IMR-90 (cell line): ENCODE results near the gene COL5A3.

Experiments
- BHLHE40 ChIP-seq: fragments of 150-350 bp; IDR thresholded peaks from 2 replicates; pipeline ENCODE4 v1.6.1; 2016; ENCODE audit warnings: mild to moderate bottlenecking, low read depth, low read length
- CEBPB ChIP-seq: IDR thresholded peaks from 2 replicates; pipeline ENCODE4 v1.6.1; 2012; ENCODE audit warnings: low read depth, low read length, improper control_type of control experiment
- CHD1 ChIP-seq: IDR thresholded peaks from 2 replicates; pipeline ENCODE4 v1.6.1; 2012; ENCODE audit warnings: low read depth, low read length, improper control_type of control experiment
- FOS ChIP-seq: fragments of 150-350 bp; IDR thresholded peaks from 2 replicates; pipeline ENCODE4 v1.6.1; 2016; ENCODE audit warnings: low read depth, low read length
- NFE2L2 ChIP-seq: fragments of 150-350 bp; IDR thresholded peaks from 2 replicates; pipeline ENCODE4 v1.6.1; 2016; ENCODE audit warnings: low read depth, mild to moderate bottlenecking, low read length
- POLR2A ChIP-seq: IDR thresholded peaks from 2 replicates; pipeline ENCODE4 v1.6.1; 2012; ENCODE audit warnings: mild to moderate bottlenecking, low read depth, low read length
- RAD21 ChIP-seq: IDR thresholded peaks from 2 replicates; pipeline ENCODE4 v1.6.1; 2012; ENCODE audit warnings: low read length, improper control_type of control experiment
- SMC3 ChIP-seq: fragments of 150-350 bp; IDR thresholded peaks from 2 replicates; pipeline ENCODE4 v1.6.1; 2016; ENCODE audit warnings: low read depth, mild to moderate bottlenecking, antibody characterized with exemption, low read length, moderate library complexity
- TF ChIP-seq, protein P1 (sequence below): conservative IDR thresholded peaks from 2 replicates; pipeline ENCODE4 v1.5.1; 2012; ENCODE audit warnings: mild to moderate bottlenecking, low read depth, low read length, improper control_type of control experiment
- TF ChIP-seq, protein P2 (sequence below): fragments of 150-350 bp; IDR thresholded peaks from 2 replicates; pipeline ENCODE4 v1.6.1; 2017; ENCODE audit warnings: mild to moderate bottlenecking, antibody characterized with exemption, low read length, low read depth

DNA sequence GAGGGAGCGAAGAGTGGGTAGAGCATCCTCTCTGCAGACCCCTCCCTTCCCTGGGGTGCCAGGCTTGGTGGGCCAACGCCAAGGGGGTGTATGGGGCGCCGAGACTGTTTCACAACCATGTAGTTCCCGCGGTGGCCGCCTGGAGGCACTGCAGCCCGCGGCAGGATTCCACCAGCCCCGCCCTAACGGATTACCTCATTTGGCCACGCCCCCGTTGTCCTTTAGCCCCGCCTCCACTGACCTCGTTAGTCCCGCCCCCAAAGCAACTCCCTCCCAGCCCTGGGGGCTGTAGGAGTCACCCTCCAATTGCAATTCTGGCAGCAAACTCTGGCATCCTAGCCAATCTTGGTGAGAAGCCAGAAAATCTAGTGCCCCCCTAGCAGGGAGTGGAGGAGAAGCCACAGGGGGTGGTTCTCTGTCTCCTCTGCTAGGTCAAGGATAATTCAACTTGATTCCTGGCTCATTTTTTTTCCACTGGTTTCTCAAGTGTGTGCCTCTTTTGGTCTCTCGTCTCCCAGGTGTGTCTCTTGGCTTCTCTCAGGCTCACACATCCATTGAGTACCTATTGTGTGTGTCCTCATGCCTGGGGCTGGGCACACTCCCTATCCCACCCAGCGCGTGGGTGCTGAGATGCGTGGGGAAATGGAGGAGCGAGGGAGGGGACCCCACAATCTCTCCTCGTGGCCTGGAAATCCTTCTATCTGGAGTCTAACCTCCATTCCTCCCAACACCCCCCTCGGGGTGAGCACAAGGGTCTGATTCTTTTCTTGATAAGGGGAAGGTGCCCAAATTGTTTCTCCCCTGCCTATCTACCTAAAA, 76.0 kb downstream of the COL5A3 start:
- TF ChIP-seq, protein P1, sequence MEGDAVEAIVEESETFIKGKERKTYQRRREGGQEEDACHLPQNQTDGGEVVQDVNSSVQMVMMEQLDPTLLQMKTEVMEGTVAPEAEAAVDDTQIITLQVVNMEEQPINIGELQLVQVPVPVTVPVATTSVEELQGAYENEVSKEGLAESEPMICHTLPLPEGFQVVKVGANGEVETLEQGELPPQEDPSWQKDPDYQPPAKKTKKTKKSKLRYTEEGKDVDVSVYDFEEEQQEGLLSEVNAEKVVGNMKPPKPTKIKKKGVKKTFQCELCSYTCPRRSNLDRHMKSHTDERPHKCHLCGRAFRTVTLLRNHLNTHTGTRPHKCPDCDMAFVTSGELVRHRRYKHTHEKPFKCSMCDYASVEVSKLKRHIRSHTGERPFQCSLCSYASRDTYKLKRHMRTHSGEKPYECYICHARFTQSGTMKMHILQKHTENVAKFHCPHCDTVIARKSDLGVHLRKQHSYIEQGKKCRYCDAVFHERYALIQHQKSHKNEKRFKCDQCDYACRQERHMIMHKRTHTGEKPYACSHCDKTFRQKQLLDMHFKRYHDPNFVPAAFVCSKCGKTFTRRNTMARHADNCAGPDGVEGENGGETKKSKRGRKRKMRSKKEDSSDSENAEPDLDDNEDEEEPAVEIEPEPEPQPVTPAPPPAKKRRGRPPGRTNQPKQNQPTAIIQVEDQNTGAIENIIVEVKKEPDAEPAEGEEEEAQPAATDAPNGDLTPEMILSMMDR, result peak; percentile 94
- TF ChIP-seq NFE2L2 (no peak), POLR2A (0 out of 2 replicates have a peak, but pooled peaks have one; percentile 34), BHLHE40 (0 out of 2 replicates have a peak, but pooled peaks have one; percentile 15), SMC3 (peak; percentile 90), RAD21 (peak; percentile 97), FOS (no peak), CEBPB (peak; percentile 90), CHD1 (no peak)
- TF ChIP-seq, protein P2, sequence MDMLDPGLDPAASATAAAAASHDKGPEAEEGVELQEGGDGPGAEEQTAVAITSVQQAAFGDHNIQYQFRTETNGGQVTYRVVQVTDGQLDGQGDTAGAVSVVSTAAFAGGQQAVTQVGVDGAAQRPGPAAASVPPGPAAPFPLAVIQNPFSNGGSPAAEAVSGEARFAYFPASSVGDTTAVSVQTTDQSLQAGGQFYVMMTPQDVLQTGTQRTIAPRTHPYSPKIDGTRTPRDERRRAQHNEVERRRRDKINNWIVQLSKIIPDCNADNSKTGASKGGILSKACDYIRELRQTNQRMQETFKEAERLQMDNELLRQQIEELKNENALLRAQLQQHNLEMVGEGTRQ, result no peak
